ENCODE data around the gene NHS. TPM values are rescaled to one million over a fixed set of nuclear protein-coding genes. Genes with fewer than 3 reads are reported as not detected.
A peak's percentile ranks its signal among the peaks of the same experiment; 100 is the strongest.

NHS gene
- total RNA-seq, 1 donor from 2014 or later = 14.9 TPM

DNA sequence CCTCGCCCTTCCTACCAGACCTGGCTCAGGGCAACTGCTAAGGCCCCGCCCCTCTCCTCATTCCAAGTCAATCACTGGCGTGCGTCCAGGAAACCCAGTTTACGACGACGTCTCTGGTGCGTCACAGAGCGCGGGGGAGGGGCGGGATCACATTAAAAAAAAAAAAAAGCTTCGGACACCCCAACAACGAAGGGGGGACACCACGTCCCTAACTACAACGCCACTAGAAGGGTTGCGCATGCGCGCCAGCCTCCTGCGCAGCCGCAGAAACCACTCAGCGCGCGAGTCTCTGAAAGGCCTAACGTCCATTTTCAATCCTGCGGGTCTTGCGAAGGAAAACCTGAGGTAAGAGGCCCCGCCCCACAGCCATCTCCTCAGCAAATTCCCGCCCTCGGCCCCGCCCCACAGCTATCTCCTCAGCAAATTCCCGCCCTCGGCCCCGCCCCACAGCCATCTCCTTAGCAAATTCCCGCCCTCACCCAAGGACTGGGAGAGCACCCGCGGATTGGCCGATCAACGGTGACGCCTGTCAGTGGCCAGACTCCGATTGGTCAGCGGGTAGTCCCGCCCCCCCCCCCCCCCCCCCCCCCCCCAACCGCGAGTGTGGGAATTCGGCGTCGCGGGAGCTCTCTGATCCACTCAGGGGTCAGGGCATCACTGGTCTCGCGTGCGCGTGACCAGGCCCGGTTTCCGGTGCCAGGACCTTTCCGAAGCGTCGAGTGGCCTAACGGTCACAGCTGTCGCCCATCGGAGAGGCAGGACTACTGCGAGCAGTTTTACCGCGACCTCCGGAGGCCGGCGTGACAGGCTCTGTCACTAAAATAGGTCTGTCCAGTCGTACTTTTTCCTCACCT, 362.1 kb downstream of the NHS start, which contains the start of gene SCML1:
SCML1 (plus strand) TSS at position 638 of the 854 bp plus-strand sequence. CDS start 6,694 bp downstream, outside the sequence.
- peak; percentile 4 for TF ChIP-seq CTCF (IDR thresholded peaks at IDR 0.05)
- DNase-seq (ENCODE audit: low spot score) = peak; percentile 97
- Mint-ChIP-seq H3K36me3 (ENCODE audit: low read depth) (peaks cover 2% of the 10 kb centered on the region), H3K27ac (ENCODE audit: unreplicated experiment) (peak within 1 kb of the TSS; percentile 94), H3K4me1 (ENCODE audit: low read depth) (peaks cover 17% of the 10 kb centered on the region), H3K4me3 (ENCODE audit: unreplicated experiment) (peak within 1 kb of the TSS; percentile 79), H3K27me3 (ENCODE audit: low read depth) (no peaks in the 10 kb centered on the region), H3K9me3 (ENCODE audit: low read depth) (no peaks in the 10 kb centered on the region)

- no peak for TF ChIP-seq CTCF (IDR thresholded peaks at IDR 0.05)
- H3K27ac Mint-ChIP-seq (ENCODE audit: unreplicated experiment) = peak overlapping the region; percentile 94
- no peaks in the 10 kb centered on the region for H3K9me3 Mint-ChIP-seq (ENCODE audit: low read depth)
- H3K27me3 Mint-ChIP-seq (ENCODE audit: low read depth) = no peaks in the 10 kb centered on the region
- peaks cover 11% of the 10 kb centered on the region for H3K4me1 Mint-ChIP-seq (ENCODE audit: low read depth)
- no peak for DNase-seq (ENCODE audit: low spot score)
- H3K4me3 Mint-ChIP-seq (ENCODE audit: unreplicated experiment) = peak overlapping the region; percentile 79
- H3K36me3 Mint-ChIP-seq (ENCODE audit: low read depth) = no peaks in the 10 kb centered on the region
Measured at GRCh38 chrX:17737710-17737985, 362.6 kb downstream of the NHS start.

- Mint-ChIP-seq H3K27me3 (ENCODE audit: low read depth) (no peaks in the 10 kb centered on the region), H3K36me3 (ENCODE audit: low read depth) (no peaks in the 10 kb centered on the region), H3K4me3 (ENCODE audit: unreplicated experiment) (peak overlapping the region; percentile 79), H3K9me3 (ENCODE audit: low read depth) (no peaks in the 10 kb centered on the region), H3K4me1 (ENCODE audit: low read depth) (peaks cover 12% of the 10 kb centered on the region), H3K27ac (ENCODE audit: unreplicated experiment) (peak overlapping the region; percentile 94)
- no peak for TF ChIP-seq CTCF (IDR thresholded peaks at IDR 0.05)
- DNase-seq (ENCODE audit: low spot score) = no peak
Measured at GRCh38 chrX:17737986-17738713, 363.1 kb downstream of the NHS start.

- Mint-ChIP-seq H3K27me3 (ENCODE audit: low read depth) (no peaks in the 10 kb centered on the region), H3K27ac (ENCODE audit: unreplicated experiment) (peak overlapping the region; percentile 94), H3K9me3 (ENCODE audit: low read depth) (no peaks in the 10 kb centered on the region), H3K36me3 (ENCODE audit: low read depth) (no peaks in the 10 kb centered on the region), H3K4me1 (ENCODE audit: low read depth) (peaks cover 13% of the 10 kb centered on the region), H3K4me3 (ENCODE audit: unreplicated experiment) (peak overlapping the region; percentile 79)
- no peak for DNase-seq (ENCODE audit: low spot score)
- TF ChIP-seq CTCF (IDR thresholded peaks at IDR 0.05) = no peak
Measured at GRCh38 chrX:17738737-17739535, 363.9 kb downstream of the NHS start.
